ENCODE results near the gene C1QTNF2.

GRCh38 chr5:160298189-160298588, 72.2 kb downstream of the C1QTNF2 start:
- TF ChIP-seq POLR2AphosphoS2 (IDR thresholded peaks at IDR 0.05; ENCODE audit: low read depth, low read length) = no peak
- TF ChIP-seq SIN3B (IDR thresholded peaks at IDR 0.05; ENCODE audit: low read length) = no peak
- TF ChIP-seq SMC3 (IDR thresholded peaks at IDR 0.05; ENCODE audit: low read length) = no peak
- no peak for TF ChIP-seq FOXM1 (CRISPR knock-in tag; IDR thresholded peaks at IDR 0.05)
- no peak for TF ChIP-seq YY1 (IDR thresholded peaks at IDR 0.05; ENCODE audit: insufficient read depth, insufficient replicate concordance, low read depth, low read length)
- no peak for TF ChIP-seq CTCF (CRISPR knock-in tag; IDR thresholded peaks at IDR 0.05)
- TF ChIP-seq PHF20 (CRISPR knock-in tag; IDR thresholded peaks at IDR 0.05) = no peak
- no peak for TF ChIP-seq RAD21 (CRISPR knock-in tag; IDR thresholded peaks at IDR 0.05)
- no peak for TF ChIP-seq POLR2AphosphoS5 (IDR thresholded peaks at IDR 0.05; ENCODE audit: low read depth, low read length)
- no peak for TF ChIP-seq USF2 (IDR thresholded peaks at IDR 0.05; ENCODE audit: low read depth, low read length)
- TF ChIP-seq USF2 (CRISPR knock-in tag; IDR thresholded peaks at IDR 0.05; ENCODE audit: borderline replicate concordance) = no peak
- TF ChIP-seq FOXK1 (CRISPR knock-in tag; IDR thresholded peaks at IDR 0.05; ENCODE audit: borderline replicate concordance, low read depth) = no peak
- no peak for TF ChIP-seq ZZZ3 (CRISPR knock-in tag; IDR thresholded peaks at IDR 0.05; ENCODE audit: borderline replicate concordance)
- no peak for TF ChIP-seq POLR2A (IDR thresholded peaks at IDR 0.05; ENCODE audit: insufficient read depth in 1 of 2, low read depth in 2 of 2, low read length in 2 of 2)
